Right lobe of liver (tissue), 4 donors: ENCODE measurements around the gene ICE1.

Experiments
- CTCF ChIP-seq, 4 donors: fragments of 200-600 bp in 3 of 4; fragments of 450-650 bp in 1 of 4; IDR thresholded peaks; one replicate each; pipeline versions ENCODE4 v1.5.1 to v1.8.0; 2016 to 2022; ENCODE audit warnings: antibody characterized with exemption in 4 of 4, mild to moderate bottlenecking in 2 of 4
- POLR2A ChIP-seq: fragments of 450-650 bp; IDR thresholded peaks from one replicate; pipeline ENCODE4 v1.6.1; 2017; ENCODE audit warnings: antibody characterized with exemption, mild to moderate bottlenecking
- donor health status: DM: no; HTN: no; CAD: no.
- donor health status: DM: no; HTN: no; CAD: no.
- donor health status: DM: no; HTN: yes; CAD: no.

- TF ChIP-seq CTCF (IDR thresholded peaks at IDR 0.05) (no peak), POLR2A (no peak)
Observed at GRCh38 chr5:5453131-5453530, 30.7 kb downstream of the ICE1 start.
